ENCODE measurements around the gene CHRNA4. TPM values are rescaled to one million over a fixed set of nuclear protein-coding genes. Genes with fewer than 3 reads are reported as not detected.
"Not testable (repeated sequence)": the region's sequence is repeated elsewhere in the genome, so short reads cannot be mapped to it uniquely, and the experiment has no call there.

Gene CHRNA4
- polyA plus RNA-seq, 4 donors, result 1.6 to 24.5 (median 7.5) TPM

GRCh38 chr20:63313349-63314014, 47.7 kb downstream of the CHRNA4 start:
- no peak for DNase-seq (ENCODE audit: low read depth in 4 of 4, low spot score in 3 of 4)

- DNase-seq (ENCODE audit: low read depth in 4 of 4, low spot score in 3 of 4), result peak in 2 of 4 donors; percentile 44 to 48
These were observed 48.3 kb downstream of the CHRNA4 start for GRCh38 chr20:63312690-63313348.

GRCh38 chr20:63312273-63312672, 48.9 kb downstream of the CHRNA4 start:
- DNase-seq (ENCODE audit: low read depth in 4 of 4, low spot score in 3 of 4), result no peak

GRCh38 chr20:63311833-63312243, 49.3 kb downstream of the CHRNA4 start:
- DNase-seq (ENCODE audit: low read depth in 4 of 4, low spot score in 3 of 4), result no peak

GRCh38 chr20:63311186-63311832, 49.8 kb downstream of the CHRNA4 start:
- no peak for DNase-seq (ENCODE audit: low read depth in 4 of 4, low spot score in 3 of 4)

GRCh38 chr20:63310265-63310991, 50.7 kb downstream of the CHRNA4 start:
- no peak for DNase-seq (ENCODE audit: low read depth in 4 of 4, low spot score in 3 of 4)

- no peak for DNase-seq (ENCODE audit: low read depth in 4 of 4, low spot score in 3 of 4)
These were observed 51.7 kb downstream of the CHRNA4 start for GRCh38 chr20:63309261-63310071.

GRCh38 chr20:63308218-63308911, 52.8 kb downstream of the CHRNA4 start:
- no peak for DNase-seq (ENCODE audit: low read depth in 4 of 4, low spot score in 3 of 4)

- no peak for DNase-seq (ENCODE audit: low read depth in 4 of 4, low spot score in 3 of 4)
These were observed 53.5 kb downstream of the CHRNA4 start for GRCh38 chr20:63307538-63308217.

- no peak for DNase-seq (ENCODE audit: low read depth in 4 of 4, low spot score in 3 of 4)
These were observed 54.2 kb downstream of the CHRNA4 start for GRCh38 chr20:63306673-63307537.

GRCh38 chr20:63305933-63306672, 55.0 kb downstream of the CHRNA4 start:
- DNase-seq (ENCODE audit: low read depth in 4 of 4, low spot score in 3 of 4), result not testable (repeated sequence)

GRCh38 chr20:63305393-63305792, 55.8 kb downstream of the CHRNA4 start:
- DNase-seq (ENCODE audit: low read depth in 4 of 4, low spot score in 3 of 4), result no peak

GRCh38 chr20:63303095-63303666, 58.0 kb downstream of the CHRNA4 start:
- DNase-seq (ENCODE audit: low read depth in 4 of 4, low spot score in 3 of 4), result no peak

GRCh38 chr20:63301671-63302070, 59.5 kb downstream of the CHRNA4 start:
- DNase-seq (ENCODE audit: low read depth in 4 of 4, low spot score in 3 of 4), result no peak

GRCh38 chr20:63298731-63299312, 62.3 kb downstream of the CHRNA4 start:
- no peak for DNase-seq (ENCODE audit: low read depth in 4 of 4, low spot score in 3 of 4)

GRCh38 chr20:63297796-63298572, 63.2 kb downstream of the CHRNA4 start:
- no peak for DNase-seq (ENCODE audit: low read depth in 4 of 4, low spot score in 3 of 4)

Data from left renal pelvis (tissue), 4 donors.